NCI-H446 (cell line): ENCODE data around the gene TMEM263.
"Not testable (repeated sequence)": the region's sequence is repeated elsewhere in the genome, so short reads cannot be mapped to it uniquely, and the experiment has no call there.

Source experiments
- DNase-seq, 2 experiments: peaks; one replicate each; lab custom pipeline; 2025; lab: John Stamatoyannopoulos, UW

The TMEM263 gene

GRCh38 chr12:106986625-106987389, 31.1 kb downstream of the TMEM263 start, which contains the start of gene MTERF2:
MTERF2 (minus strand) TSS chr12:106987146; CDS start chr12:106978714, 8,432 bp downstream.
- peak; percentile 93 to 96 for DNase-seq

- DNase-seq = no peak
Observed at GRCh38 chr12:106987846-106988245, 32.1 kb downstream of the TMEM263 start.

DNA sequence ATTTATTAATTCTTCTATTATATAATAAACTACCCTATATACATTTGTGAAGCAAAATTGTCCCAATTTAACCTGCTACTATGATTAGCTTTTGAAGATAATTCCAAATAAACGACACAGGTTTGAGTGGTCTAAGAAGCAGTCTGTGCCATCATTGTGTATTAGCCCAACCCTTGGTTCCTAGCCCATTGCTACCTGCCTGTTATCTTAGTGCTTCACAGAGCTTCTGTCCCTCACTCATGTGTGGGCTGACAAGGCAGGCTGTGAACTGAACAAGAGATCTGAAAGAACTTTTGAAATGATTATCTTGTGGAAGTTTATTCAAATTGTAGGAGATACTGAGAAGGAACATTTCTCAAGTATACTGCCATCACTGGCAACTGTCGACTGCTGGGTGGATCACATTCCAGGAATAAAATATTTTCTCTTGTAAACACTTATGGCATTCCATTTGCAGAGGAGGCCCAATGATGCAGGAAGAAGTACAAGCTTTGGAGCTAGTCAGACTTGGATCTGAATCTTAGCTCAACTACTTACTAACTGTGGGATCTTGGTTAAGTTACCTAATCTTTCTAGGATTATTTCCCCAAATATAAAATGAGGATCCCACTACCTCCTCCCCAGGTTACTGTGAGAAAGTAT, 39.0 kb downstream of the TMEM263 start:
- DNase-seq = no peak

GRCh38 chr12:106996102-106996501, 40.4 kb downstream of the TMEM263 start:
- not testable (repeated sequence) for DNase-seq

GRCh38 chr12:106997916-106998315, 42.2 kb downstream of the TMEM263 start:
- DNase-seq = no peak

DNA sequence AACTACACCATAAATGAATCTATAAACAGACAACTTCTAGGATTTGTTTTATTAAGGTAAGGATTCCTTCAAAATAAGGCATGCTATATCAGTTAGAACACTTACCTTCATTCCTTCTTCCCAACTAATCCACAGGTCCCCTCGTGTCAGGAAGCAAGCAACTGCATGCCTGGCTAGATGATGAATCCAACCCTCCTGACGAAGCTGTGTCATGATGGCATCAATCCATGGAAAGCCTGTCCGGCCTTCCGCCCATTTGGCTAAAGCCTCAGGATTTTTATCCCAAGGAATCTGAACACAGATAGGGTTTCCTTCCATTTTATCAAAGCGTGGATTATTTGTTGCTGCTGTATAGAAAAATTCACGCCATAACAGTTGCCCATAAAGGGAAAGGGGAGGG, 43.7 kb downstream of the TMEM263 start:
- DNase-seq = no peak

DNA sequence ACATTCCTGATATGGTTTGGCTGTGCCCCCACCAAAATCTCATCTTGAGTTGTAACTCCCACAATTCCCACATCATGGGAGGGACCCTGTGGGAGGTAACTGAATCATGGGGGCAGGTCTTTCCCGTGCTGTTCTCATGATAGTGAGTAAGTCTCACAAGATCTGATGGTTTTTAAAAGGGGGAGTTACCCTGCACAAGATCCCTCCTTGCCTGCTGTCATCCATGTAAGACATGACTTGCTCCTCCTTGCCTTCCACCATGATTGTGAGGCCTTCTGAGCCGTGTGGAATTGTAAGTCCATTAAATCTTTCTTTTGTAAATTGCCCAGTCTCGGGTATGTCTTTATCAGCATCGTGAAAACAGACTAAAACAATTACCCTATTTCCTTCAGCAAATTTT, 47.0 kb downstream of the TMEM263 start:
- DNase-seq = not testable (repeated sequence)

- no peak for DNase-seq
Observed at GRCh38 chr12:107007411-107007810, 51.7 kb downstream of the TMEM263 start.

DNA sequence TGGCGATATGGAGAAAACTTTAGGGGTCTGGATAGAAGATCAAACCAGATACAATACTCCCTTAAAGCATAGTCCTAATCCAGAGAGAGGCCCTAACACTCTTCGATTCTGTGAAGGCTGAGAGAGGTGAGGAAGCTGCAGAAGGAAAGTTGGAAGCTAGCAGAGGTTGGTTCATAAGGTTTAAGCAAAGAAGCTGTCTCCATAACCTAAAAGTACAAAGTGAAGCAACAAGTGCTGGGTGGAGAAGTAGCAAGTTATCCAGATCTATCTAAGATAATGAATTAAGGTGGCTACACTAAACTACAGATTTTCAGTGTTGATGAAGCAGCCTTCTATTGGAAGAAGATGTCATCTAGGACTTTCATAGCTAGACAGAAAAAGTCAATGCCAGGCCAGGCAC, 55.8 kb downstream of the TMEM263 start:
- no peak for DNase-seq

DNA sequence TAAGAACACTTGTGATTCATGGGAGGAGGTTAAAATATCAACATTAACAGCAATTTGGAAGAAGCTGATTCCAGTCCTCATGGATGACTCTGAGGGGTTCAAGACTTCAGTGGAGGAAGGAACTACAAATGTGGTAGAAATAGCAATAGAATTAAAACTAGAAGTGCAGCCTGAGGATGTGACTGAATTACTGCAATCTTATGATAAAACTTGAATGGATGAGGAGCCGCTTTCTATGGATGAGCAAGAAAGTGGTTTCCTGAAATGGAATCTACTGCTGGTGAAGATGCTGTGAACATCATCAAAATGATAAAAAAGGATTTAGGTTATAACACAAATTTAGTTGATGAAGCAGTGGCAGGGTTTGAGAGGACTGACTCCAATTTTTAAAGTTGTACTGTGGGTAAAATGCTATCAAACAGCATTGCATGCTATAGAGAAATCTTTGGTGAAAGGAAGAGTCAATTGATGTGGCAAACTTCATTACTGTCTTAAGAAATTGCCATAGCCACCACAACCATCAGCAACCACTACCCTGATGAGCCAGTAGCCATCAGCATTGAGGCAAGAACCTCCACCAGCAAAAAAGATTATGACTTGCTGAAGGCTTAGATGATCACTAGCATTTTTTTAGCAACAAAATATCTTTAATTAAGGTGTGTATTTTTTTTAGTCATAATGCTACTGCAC, 57.2 kb downstream of the TMEM263 start:
- no peak for DNase-seq

DNA sequence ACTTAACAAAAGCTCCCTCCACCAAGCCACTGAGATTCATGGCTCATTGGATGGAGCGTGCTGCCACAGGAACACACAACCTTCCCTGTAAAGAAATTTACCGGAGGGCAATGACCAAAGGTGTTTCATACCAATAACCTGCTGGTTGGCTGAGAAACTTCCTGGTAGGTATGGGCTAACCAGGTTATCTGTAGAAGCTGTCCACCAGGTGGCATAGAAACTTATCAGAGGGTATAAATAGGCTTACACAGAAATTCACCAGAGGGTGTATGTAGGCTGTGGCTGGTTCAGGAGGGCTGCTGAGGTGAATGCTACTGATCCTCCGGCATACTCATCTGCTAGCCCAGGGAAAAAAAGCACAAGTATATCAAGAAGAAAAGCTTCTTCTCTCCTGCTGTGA, 58.3 kb downstream of the TMEM263 start:
- DNase-seq = no peak

DNA sequence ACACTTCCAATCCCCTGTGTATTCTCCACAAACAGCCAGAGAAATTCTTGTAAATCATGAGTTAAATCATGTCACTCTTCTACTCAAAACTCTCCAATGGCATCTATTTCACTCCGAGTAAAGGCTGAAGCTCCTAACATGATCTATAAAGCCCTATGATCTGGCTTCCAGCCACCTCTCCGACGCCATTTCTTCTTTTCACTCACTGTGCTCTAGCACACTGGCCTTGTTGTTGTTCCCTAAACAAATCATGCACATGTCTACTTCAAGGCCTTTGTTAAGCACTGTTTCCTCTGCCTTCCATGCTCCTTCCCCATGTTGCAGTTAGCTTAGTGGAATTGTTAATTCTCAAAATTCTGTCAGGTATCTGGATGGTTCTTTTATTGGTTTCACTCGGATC, 61.3 kb downstream of the TMEM263 start:
- no peak for DNase-seq

DNA sequence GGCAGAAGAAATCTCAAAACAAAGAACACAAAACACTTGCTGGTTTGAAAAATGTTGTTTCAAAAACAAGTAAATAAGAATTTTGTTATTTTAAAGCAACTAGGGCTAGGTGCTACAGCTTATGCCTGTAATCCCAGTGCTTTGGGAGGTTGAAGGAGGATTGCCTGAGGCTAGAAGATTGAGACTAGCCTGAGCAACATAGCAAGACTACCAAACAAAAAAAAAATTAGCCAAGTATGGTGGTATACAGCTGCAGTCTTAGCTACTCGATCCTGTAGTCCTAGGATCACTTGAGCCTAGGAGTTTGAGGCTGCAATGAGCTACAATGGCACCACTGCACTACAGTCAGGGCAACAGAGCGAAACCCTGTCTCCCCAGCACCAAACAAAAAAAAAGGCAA, 63.8 kb downstream of the TMEM263 start:
- DNase-seq = no peak
